Activated naive CD4-positive, alpha-beta T cell treated with Interleukin-2 at 50 U/mL for 16 hours (primary cell): Measurements from ENCODE around the gene ENTHD1.
"Not testable (repeated sequence)": the region's sequence is repeated elsewhere in the genome, so short reads cannot be mapped to it uniquely, and the experiment has no call there.

Source experiments
- DNase-seq: peaks from one replicate; pipeline ENCODE4 v3.0.0-alpha.2; 2020

The ENTHD1 gene

GRCh38 chr22:39924286-39924685 lies 30.7 kb upstream of the ENTHD1 start:
- DNase-seq, result no peak

GRCh38 chr22:39923696-39924095 lies 30.1 kb upstream of the ENTHD1 start:
- DNase-seq, result no peak

- DNase-seq, result peak; percentile 74
Observed at GRCh38 chr22:39920134-39920743, 26.7 kb upstream of the ENTHD1 start.

- no peak for DNase-seq
Observed at GRCh38 chr22:39917776-39918495, 24.4 kb upstream of the ENTHD1 start.

GRCh38 chr22:39917197-39917643 lies 23.7 kb upstream of the ENTHD1 start:
- no peak for DNase-seq

GRCh38 chr22:39916496-39916895 lies 22.9 kb upstream of the ENTHD1 start:
- no peak for DNase-seq

- DNase-seq, result no peak
Observed at GRCh38 chr22:39915295-39915726, 21.8 kb upstream of the ENTHD1 start.

DNA sequence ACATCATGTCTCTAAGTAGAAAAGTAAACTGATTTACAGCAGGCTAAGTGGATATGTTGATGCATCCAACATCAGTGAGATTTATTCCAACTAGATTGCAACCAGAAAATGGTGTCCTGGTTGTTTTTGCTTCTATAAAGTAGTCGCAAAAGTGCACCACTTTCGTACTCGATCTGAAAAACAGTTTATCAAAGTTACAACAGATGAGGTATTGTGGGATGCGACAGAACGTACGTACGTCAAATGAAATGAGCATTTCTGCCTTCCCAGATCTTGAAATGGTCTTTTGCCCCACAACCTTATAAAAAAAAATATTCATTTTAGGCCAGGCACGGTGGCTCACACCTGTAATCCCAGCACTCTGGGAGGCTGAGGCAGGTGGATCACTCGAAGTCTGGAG lies 21.0 kb upstream of the ENTHD1 start:
- DNase-seq, result no peak

DNA sequence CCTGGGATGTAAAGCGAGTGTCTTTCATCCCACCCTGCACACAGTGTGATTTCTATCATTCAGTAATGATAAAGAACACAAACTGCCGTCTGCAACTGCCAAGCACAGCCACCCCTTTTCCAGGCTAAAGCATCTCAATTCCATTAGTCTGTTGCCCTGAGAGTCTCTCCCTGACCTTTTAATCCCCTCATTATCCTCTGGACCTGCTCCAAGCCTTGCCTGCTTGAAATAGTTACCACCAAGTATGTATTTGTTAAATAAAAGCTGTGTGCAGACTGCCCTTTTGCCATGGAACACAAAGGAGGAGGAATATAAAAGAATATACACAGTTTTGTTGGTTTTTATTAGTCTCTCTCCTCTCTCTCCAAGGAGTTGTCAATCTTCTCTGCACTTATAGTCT lies 20.3 kb upstream of the ENTHD1 start:
- no peak for DNase-seq

GRCh38 chr22:39913321-39913720 lies 19.8 kb upstream of the ENTHD1 start:
- DNase-seq, result no peak

- no peak for DNase-seq
Observed at GRCh38 chr22:39910876-39911613, 17.5 kb upstream of the ENTHD1 start.

DNA sequence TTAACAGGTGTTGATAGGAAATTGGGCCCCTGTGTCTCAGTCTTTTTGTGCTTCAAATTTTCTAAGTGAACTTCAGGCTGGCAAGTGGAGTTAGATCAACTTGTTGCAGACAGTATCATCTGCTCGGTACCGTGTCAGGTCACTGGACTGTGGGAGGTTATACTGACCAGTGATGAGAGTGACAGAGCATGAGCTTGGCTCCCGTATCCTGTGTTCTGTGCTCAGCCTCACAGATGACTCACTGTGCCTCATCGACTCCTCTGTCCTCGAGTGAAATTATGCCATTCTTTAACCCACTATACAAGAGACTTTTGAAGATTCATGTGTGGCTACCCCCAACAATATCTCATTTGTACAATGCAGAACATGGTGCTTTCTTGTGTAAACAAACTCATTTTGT lies 15.2 kb upstream of the ENTHD1 start:
- peak; percentile 52 for DNase-seq

- DNase-seq, result no peak
Observed at GRCh38 chr22:39908136-39908535, 14.6 kb upstream of the ENTHD1 start.

DNA sequence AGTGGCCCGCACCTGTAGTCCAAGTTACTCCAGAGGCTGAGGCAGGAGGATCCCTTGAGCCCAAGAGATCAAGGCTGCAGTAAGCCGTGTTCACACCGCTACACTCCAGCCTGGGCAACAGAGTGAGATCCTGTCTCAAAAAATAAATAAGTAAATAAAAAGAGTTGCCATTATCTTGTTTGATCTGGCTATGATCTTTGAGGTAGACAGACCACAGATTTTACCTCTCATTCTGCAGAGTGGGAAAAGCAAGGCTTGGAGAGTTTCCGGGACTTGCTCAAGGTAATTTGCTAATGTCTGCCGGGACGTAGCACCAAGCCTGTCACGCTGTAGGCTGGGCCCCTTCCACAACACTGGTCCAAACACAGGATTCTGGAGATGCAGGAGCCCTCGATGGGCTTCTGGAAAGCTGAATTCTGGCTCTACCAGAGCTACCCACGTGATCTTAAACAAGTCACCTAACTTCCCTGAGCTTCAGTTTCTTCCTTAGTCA lies 14.1 kb upstream of the ENTHD1 start:
- DNase-seq, result no peak

GRCh38 chr22:39907047-39907446 lies 13.5 kb upstream of the ENTHD1 start:
- DNase-seq, result no peak

DNA sequence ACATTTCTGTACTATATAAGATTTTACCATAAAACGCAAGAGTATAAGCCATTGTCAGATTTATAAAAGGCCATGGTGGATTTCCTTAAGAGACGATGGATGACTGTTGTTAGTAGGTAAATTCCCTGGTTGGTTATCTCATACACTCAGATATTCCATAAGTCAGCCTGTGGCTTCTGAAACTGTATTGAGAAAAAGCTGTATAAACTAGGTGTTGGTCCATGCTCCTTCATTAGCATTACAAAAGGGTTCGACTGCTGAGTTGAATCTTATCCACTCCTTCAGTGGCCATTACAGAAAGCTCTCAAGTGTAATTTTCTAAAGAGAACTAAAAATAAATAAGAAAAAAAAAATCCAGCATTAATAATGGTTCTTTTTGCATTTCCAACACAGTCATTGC lies 12.6 kb upstream of the ENTHD1 start:
- no peak for DNase-seq

DNA sequence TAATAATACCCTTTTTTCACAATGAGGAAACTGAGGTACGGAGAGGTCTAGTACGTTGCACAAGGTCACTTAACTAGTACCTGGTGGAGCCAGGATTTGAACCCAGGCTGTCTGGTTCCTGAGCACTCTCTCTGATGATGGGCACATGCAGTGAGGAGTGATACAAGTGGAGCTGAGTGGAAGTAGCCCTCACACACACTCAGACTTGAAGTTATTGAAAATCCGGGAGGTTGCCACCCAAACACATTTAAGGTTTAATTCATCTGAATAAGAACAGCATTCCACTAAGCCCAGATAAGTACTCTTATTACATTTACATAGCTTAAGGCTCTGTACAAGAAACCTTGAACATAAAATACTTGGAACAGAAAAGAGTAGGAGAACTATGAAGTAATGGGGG lies 12.1 kb upstream of the ENTHD1 start:
- DNase-seq, result no peak

DNA sequence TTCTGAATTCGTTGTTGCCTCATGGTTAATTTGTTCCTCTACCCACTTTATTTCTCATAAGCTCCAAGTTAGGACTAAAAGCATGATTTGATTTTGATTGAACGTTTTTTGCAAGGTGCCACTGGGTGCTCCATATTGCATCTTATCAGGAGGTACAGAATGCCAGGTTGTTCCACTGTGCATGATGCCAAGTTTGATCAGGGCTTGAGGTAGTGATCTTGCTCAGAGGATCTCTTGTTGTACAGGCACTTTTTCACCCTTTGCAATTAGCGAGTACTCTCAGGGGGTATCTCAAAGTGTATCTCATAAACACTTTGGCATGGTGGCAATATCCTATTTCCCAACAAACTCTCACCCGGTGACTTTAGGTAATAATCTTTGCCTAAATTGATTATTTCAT lies 11.3 kb upstream of the ENTHD1 start:
- DNase-seq, result no peak

GRCh38 chr22:39904024-39904423 lies 10.5 kb upstream of the ENTHD1 start:
- not testable (repeated sequence) for DNase-seq

DNA sequence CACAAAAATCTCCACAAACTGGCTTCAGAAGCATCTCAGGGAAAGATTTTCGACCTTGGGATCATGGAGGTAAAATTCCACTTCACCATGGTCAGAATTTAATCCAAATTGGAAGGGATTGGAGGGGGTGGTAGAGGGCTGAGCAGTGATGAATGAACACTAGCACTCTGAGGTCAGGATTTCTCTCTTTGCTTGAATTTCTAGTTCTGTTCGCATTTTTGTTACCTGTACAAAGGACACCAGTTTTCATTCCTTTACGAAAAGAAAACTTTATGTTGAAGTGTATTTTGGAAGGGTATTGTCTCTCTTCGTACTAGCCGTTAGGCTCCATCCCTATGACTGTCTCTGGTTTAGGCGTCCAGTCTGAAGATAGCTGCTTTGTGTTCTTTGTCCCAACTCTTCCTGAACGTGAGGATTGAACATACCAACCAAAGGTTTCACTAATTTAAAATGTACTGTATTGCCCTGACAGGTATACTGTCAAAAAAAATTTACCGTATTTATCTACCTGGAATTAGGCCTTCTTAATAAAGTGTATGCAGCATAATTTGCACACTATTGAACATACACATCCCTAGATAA lies 8.1 kb upstream of the ENTHD1 start:
- no peak for DNase-seq

GRCh38 chr22:39900306-39901227 lies 7.0 kb upstream of the ENTHD1 start, which contains the start of gene GRAP2:
GRAP2 (plus strand) TSS chr22:39901084; CDS start chr22:39947107, 46,023 bp downstream.
- DNase-seq, result peak; percentile 64

- DNase-seq, result no peak
Observed at GRCh38 chr22:39898997-39899396, 5.4 kb upstream of the ENTHD1 start.
